ENCODE data around the gene CACNA1A. TPM values are rescaled to one million over a fixed set of nuclear protein-coding genes. Genes with fewer than 3 reads are reported as not detected.

CACNA1A gene
- total and polyA plus RNA-seq, 2 experiments from 2014 or later: 2.0 TPM

DNA sequence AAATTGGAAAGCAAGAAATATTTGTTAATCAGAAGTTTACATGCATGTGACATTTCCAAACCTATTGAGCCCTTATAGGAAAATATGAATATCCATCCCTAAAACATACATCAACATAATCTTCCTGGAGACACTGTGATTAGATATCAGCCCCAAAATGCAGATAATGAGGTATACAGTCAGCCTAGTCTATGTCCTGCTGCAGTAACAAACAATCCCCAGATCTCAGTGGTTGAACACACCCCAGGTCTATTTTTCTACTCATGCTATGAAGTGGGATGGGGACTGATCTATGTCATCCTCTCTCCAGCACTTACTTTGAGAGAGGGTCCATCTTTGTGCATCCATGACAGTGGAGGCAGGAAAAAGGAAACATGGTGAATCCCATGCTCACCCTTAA lies 31.2 kb downstream of the CACNA1A start:
- Histone ChIP-seq H3K4me1 (ENCODE audit: insufficient read depth) (no peaks in the 10 kb centered on the region), H3K36me3 (replicated peaks; ENCODE audit: insufficient read depth, low read depth) (no peaks in the 10 kb centered on the region), H3K9me2 (replicated peaks; ENCODE audit: insufficient read depth) (no peaks in the 10 kb centered on the region), H3K27ac (no peak overlapping the region), H2AFZ (no peak overlapping the region), H3K79me2 (no peaks in the 10 kb centered on the region), H3K9me3 (ENCODE audit: low read depth) (no peaks in the 10 kb centered on the region), H3K4me3 (no peak overlapping the region), H3K4me2 (no peak overlapping the region), H4K20me1 (ENCODE audit: insufficient read depth, poor library complexity, severe bottlenecking) (no peaks in the 10 kb centered on the region), H3K27me3 (no peaks in the 10 kb centered on the region)
- TF ChIP-seq, protein P1, sequence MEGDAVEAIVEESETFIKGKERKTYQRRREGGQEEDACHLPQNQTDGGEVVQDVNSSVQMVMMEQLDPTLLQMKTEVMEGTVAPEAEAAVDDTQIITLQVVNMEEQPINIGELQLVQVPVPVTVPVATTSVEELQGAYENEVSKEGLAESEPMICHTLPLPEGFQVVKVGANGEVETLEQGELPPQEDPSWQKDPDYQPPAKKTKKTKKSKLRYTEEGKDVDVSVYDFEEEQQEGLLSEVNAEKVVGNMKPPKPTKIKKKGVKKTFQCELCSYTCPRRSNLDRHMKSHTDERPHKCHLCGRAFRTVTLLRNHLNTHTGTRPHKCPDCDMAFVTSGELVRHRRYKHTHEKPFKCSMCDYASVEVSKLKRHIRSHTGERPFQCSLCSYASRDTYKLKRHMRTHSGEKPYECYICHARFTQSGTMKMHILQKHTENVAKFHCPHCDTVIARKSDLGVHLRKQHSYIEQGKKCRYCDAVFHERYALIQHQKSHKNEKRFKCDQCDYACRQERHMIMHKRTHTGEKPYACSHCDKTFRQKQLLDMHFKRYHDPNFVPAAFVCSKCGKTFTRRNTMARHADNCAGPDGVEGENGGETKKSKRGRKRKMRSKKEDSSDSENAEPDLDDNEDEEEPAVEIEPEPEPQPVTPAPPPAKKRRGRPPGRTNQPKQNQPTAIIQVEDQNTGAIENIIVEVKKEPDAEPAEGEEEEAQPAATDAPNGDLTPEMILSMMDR (IDR thresholded peaks at IDR 0.05; ENCODE audit: poor library complexity): no peak
- TF ChIP-seq EZH2 (IDR thresholded peaks at IDR 0.05; ENCODE audit: borderline replicate concordance): no peak
- TF ChIP-seq EZH2phosphoT487 (IDR thresholded peaks at IDR 0.05; ENCODE audit: low read depth, severe bottlenecking, unreplicated experiment): no peak
- DNase-seq (ENCODE audit: low spot score): no peak

DNA sequence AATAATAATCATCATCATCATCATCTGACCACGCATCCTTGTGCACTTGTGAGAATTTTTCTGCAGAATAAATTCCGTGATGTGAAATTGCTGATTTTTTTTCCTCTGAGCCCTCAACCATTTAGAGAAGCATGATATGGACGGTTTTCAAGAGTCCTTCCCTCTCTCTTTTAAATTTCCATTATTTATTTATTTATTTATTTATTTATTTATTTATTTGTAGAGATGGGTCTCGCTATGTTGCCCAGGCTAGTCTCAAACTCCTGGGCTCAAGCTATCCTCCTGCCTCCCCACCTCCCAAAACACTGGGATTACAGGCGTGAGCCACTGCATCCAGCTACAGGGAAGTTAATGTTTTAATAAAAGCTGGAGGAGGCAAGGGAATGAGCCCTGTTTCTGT lies 39.6 kb downstream of the CACNA1A start:
- Histone ChIP-seq H3K27me3 (no peaks in the 10 kb centered on the region), H3K27ac (no peak overlapping the region), H3K79me2 (no peaks in the 10 kb centered on the region), H3K9me3 (ENCODE audit: low read depth) (no peaks in the 10 kb centered on the region), H3K4me3 (no peak overlapping the region), H4K20me1 (ENCODE audit: insufficient read depth, poor library complexity, severe bottlenecking) (no peaks in the 10 kb centered on the region), H3K4me2 (no peak overlapping the region), H3K4me1 (ENCODE audit: insufficient read depth) (no peaks in the 10 kb centered on the region), H2AFZ (no peak overlapping the region), H3K9me2 (replicated peaks; ENCODE audit: insufficient read depth) (no peaks in the 10 kb centered on the region), H3K36me3 (replicated peaks; ENCODE audit: insufficient read depth, low read depth) (no peaks in the 10 kb centered on the region)
- 80% methylated on average over 5 of the region's 5 CpGs for WGBS (ENCODE audit: low lambda C conversion rate, missing lambda C conversion rate)
- TF ChIP-seq, protein P1 (IDR thresholded peaks at IDR 0.05; ENCODE audit: poor library complexity): no peak
- no peak for DNase-seq (ENCODE audit: low spot score)

DNA sequence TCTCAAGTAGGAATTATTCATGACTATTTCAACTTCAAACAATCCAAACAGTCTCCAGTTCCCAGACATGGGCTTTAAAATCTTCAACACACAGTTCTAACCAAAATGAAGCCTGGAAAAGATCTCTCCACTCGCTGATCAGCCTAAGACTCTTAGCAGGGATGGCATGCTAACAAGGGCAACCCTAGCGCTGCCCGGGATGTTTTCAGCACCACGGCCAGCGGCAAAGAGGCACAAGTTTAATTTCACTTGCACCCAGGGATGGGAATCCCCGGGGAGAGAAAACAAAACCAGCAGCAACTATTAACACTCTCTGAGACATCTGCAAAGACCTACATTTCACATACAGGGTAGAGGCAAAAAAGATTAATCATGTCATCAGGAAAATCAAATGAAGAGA lies 43.0 kb downstream of the CACNA1A start:
- Histone ChIP-seq H3K79me2 (no peaks in the 10 kb centered on the region), H3K9me3 (ENCODE audit: low read depth) (no peaks in the 10 kb centered on the region), H3K9me2 (replicated peaks; ENCODE audit: insufficient read depth) (no peaks in the 10 kb centered on the region), H4K20me1 (ENCODE audit: insufficient read depth, poor library complexity, severe bottlenecking) (no peaks in the 10 kb centered on the region), H3K27me3 (peaks cover 9% of the 10 kb centered on the region), H3K36me3 (replicated peaks; ENCODE audit: insufficient read depth, low read depth) (no peaks in the 10 kb centered on the region), H2AFZ (no peak overlapping the region), H3K4me3 (no peak overlapping the region), H3K27ac (no peak overlapping the region), H3K4me2 (no peak overlapping the region), H3K4me1 (ENCODE audit: insufficient read depth) (no peaks in the 10 kb centered on the region)
- WGBS (ENCODE audit: low lambda C conversion rate, missing lambda C conversion rate): 19% methylated on average over 6 of the region's 6 CpGs
- TF ChIP-seq, protein P1 (IDR thresholded peaks at IDR 0.05; ENCODE audit: poor library complexity): no peak
- no peak for TF ChIP-seq EZH2 (IDR thresholded peaks at IDR 0.05; ENCODE audit: borderline replicate concordance)
- no peak for TF ChIP-seq EZH2phosphoT487 (IDR thresholded peaks at IDR 0.05; ENCODE audit: low read depth, severe bottlenecking, unreplicated experiment)
- DNase-seq (ENCODE audit: low spot score): peak; percentile 22

DNA sequence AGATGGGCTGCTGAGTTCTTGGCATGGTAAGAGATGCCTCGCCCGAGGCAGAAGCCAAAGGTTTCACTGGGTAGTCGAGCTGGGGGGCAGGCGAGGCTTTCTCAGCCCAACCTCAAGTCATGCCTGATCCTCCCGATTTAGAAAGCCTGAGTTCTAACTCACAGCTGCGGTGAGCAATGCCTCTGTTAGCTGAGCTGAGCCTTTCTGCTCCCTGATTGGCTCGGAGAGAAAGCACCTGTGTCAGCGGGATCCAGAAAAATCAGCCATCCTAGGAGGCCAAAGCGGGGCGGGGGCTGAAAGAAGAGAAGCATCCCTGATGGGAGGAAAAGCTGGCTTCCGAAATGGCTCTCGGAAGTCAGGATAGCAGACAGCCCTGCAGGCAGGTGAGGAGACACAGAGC lies 44.7 kb downstream of the CACNA1A start:
- Histone ChIP-seq H3K4me1 (ENCODE audit: insufficient read depth) (no peaks in the 10 kb centered on the region), H3K36me3 (replicated peaks; ENCODE audit: insufficient read depth, low read depth) (no peaks in the 10 kb centered on the region), H3K9me3 (ENCODE audit: low read depth) (no peaks in the 10 kb centered on the region), H3K9me2 (replicated peaks; ENCODE audit: insufficient read depth) (no peaks in the 10 kb centered on the region), H3K79me2 (no peaks in the 10 kb centered on the region), H3K27me3 (peaks cover 9% of the 10 kb centered on the region), H2AFZ (no peak overlapping the region), H3K4me3 (no peak overlapping the region), H4K20me1 (ENCODE audit: insufficient read depth, poor library complexity, severe bottlenecking) (no peaks in the 10 kb centered on the region), H3K4me2 (no peak overlapping the region), H3K27ac (no peak overlapping the region)
- TF ChIP-seq EZH2phosphoT487 (IDR thresholded peaks at IDR 0.05; ENCODE audit: low read depth, severe bottlenecking, unreplicated experiment) (no peak), EZH2 (IDR thresholded peaks at IDR 0.05; ENCODE audit: borderline replicate concordance) (no peak)
- TF ChIP-seq, protein P1 (IDR thresholded peaks at IDR 0.05; ENCODE audit: poor library complexity): no peak
- WGBS (ENCODE audit: low lambda C conversion rate, missing lambda C conversion rate): 68% methylated on average over 12 of the region's 12 CpGs
- DNase-seq (ENCODE audit: low spot score): no peak
